Breast epithelium (tissue), 3 donors: ENCODE results near the gene GPR31.
"Not testable (repeated sequence)": the region's sequence is repeated elsewhere in the genome, so short reads cannot be mapped to it uniquely, and the experiment has no call there.

Experiments used
- POLR2A ChIP-seq: fragments of 450-650 bp; IDR thresholded peaks from one replicate; pipeline ENCODE4 v1.6.1; 2016; ENCODE audit warnings: antibody characterized with exemption, mild to moderate bottlenecking, moderate library complexity
- POLR2AphosphoS5 ChIP-seq, 3 donors: sonication (generic); formaldehyde crosslinking; IDR thresholded peaks; one replicate each; pipeline ENCODE4 v1.6.1; 2017; ENCODE audit warnings: antibody characterized with exemption in 3 of 3
- TF ChIP-seq, protein P1 (sequence below), 3 donors: fragments of 450-650 bp; IDR thresholded peaks; one replicate each; pipeline ENCODE4 v1.5.1; 2016 to 2017; ENCODE audit warnings: antibody characterized with exemption in 3 of 3, mild to moderate bottlenecking in 3 of 3, moderate library complexity in 3 of 3

DNA sequence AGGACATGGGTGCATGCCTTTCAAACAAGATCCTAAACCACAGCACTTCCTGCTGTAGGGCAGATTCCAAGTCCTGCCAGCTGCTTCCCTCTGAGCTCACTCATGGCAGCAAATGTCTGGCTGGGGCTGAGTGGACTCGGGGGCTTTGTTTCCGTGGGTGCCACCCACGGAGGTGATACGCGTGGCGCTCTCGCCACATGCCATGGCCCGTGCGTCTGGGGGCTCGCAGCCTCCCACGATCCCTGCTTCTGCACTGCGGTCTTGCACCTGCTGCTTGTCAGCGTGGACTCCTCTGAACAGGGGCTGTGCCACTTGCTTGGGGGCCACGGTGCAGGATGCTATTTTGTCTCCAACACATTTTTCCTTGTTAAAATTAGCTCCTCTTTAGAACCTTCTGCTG lies 19.5 kb upstream of the GPR31 start:
- TF ChIP-seq, protein P1, sequence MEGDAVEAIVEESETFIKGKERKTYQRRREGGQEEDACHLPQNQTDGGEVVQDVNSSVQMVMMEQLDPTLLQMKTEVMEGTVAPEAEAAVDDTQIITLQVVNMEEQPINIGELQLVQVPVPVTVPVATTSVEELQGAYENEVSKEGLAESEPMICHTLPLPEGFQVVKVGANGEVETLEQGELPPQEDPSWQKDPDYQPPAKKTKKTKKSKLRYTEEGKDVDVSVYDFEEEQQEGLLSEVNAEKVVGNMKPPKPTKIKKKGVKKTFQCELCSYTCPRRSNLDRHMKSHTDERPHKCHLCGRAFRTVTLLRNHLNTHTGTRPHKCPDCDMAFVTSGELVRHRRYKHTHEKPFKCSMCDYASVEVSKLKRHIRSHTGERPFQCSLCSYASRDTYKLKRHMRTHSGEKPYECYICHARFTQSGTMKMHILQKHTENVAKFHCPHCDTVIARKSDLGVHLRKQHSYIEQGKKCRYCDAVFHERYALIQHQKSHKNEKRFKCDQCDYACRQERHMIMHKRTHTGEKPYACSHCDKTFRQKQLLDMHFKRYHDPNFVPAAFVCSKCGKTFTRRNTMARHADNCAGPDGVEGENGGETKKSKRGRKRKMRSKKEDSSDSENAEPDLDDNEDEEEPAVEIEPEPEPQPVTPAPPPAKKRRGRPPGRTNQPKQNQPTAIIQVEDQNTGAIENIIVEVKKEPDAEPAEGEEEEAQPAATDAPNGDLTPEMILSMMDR (IDR thresholded peaks at IDR 0.05): not testable (repeated sequence)
- not testable (repeated sequence) for TF ChIP-seq POLR2A; POLR2AphosphoS5 (IDR thresholded peaks at IDR 0.05)
